K562 (cell line): Measurements from ENCODE around the gene UBE2H. TPM values are rescaled to one million over a fixed set of nuclear protein-coding genes. Genes with fewer than 3 reads are reported as not detected.

ENCODE experiments used
- CHD2 ChIP-seq: IDR thresholded peaks from 2 replicates; pipeline ENCODE4 v1.6.1; 2011; ENCODE audit warnings: low read depth, low read length
- E4F1 ChIP-seq: fragments of 250-450 bp; sonication (Bioruptor Pico); IDR thresholded peaks from 2 replicates; pipeline ENCODE4 v1.5.0; 2021; ENCODE audit warnings: mild to moderate bottlenecking, borderline replicate concordance
- FIP1L1 ChIP-seq: fragments of 200-400 bp; formaldehyde crosslinking; IDR thresholded peaks from 2 replicates; pipeline ENCODE4 v1.6.1; 2018; ENCODE audit warnings: mild to moderate bottlenecking, low read depth, low read length; ENCODE audit not compliant: poor library complexity, severe bottlenecking
- FOS ChIP-seq: IDR thresholded peaks from 3 replicates; pipeline ENCODE4 v1.6.1; 2011; ENCODE audit not compliant: insufficient read length; ENCODE audit errors: extremely low read depth
- HOXB6 ChIP-seq: fragments of 250-450 bp; sonication (Bioruptor Pico); IDR thresholded peaks from 2 replicates; pipeline ENCODE4 v1.5.1; 2022; ENCODE audit warnings: mild to moderate bottlenecking, borderline replicate concordance
- KDM5B ChIP-seq: fragments of 200-600 bp; sonication (generic); IDR thresholded peaks from 2 replicates; pipeline ENCODE4 v1.6.1; 2012; ENCODE audit warnings: low read depth, mild to moderate bottlenecking, moderate library complexity, low read length, control low read depth, inconsistent platforms; ENCODE audit not compliant: insufficient replicate concordance
- NEUROD1 ChIP-seq: fragments of 150-350 bp; IDR thresholded peaks from 2 replicates; pipeline ENCODE4 v1.6.1; 2014; ENCODE audit warnings: borderline replicate concordance, low read length, low read depth; ENCODE audit not compliant: partially characterized antibody
- NFIX ChIP-seq: fragments of 250-450 bp; sonication (Bioruptor Pico); IDR thresholded peaks from 2 replicates; pipeline ENCODE4 v1.4.0; 2020; ENCODE audit warnings: low read depth, mild to moderate bottlenecking, moderate library complexity
- PHTF2 ChIP-seq: fragments of 250-450 bp; sonication (Bioruptor Pico); IDR thresholded peaks from 2 replicates; pipeline ENCODE4 v1.5.0; 2021; ENCODE audit warnings: mild to moderate bottlenecking
- PTBP1 ChIP-seq: fragments of 200-400 bp; formaldehyde crosslinking; IDR thresholded peaks from 2 replicates; pipeline ENCODE4 v1.6.1; 2017; ENCODE audit warnings: low read depth, low read length
- RBM15 ChIP-seq: fragments of 200-400 bp; formaldehyde crosslinking; IDR thresholded peaks from 2 replicates; pipeline ENCODE4 v1.6.1; 2018; ENCODE audit warnings: mild to moderate bottlenecking, low read length, moderate library complexity; ENCODE audit not compliant: insufficient read depth
- SLC30A9 ChIP-seq: fragments of 250-450 bp; sonication (Bioruptor Pico); IDR thresholded peaks from 2 replicates; pipeline ENCODE4 v1.8.0; 2022; ENCODE audit warnings: mild to moderate bottlenecking, moderate library complexity
- SMC3 ChIP-seq: conservative IDR thresholded peaks from 2 replicates; pipeline ENCODE4 v1.6.1; 2011; ENCODE audit warnings: low read depth, low read length, improper control_type of control experiment; ENCODE audit not compliant: insufficient read depth
- SNAPC5 ChIP-seq: fragments of 250-450 bp; sonication (Bioruptor Pico); IDR thresholded peaks from 2 replicates; pipeline ENCODE4 v1.8.0; 2021; ENCODE audit warnings: moderate library complexity, mild to moderate bottlenecking, inconsistent platforms
- SREBF2 ChIP-seq: sonication (generic); formaldehyde crosslinking; IDR thresholded peaks from 2 replicates; pipeline ENCODE4 v1.4.0; 2020; ENCODE audit warnings: mild to moderate bottlenecking, missing genetic modification reagents
- STAT5A ChIP-seq: IDR thresholded peaks from 2 replicates; pipeline ENCODE4 v1.6.1; 2012; ENCODE audit warnings: low read length, inconsistent platforms, borderline replicate concordance
- ZBTB5 ChIP-seq: fragments of 450-650 bp; IDR thresholded peaks from 2 replicates; pipeline ENCODE4 v1.6.1; 2017; ENCODE audit warnings: antibody characterized with exemption
- ZBTB8A ChIP-seq: fragments of 450-650 bp; IDR thresholded peaks from 2 replicates; pipeline ENCODE4 v1.6.1; 2018; ENCODE audit warnings: mild to moderate bottlenecking, moderate library complexity; ENCODE audit not compliant: partially characterized antibody
- ZNF280B ChIP-seq: fragments of 250-450 bp; sonication (Bioruptor Pico); IDR thresholded peaks from 2 replicates; pipeline ENCODE4 v1.5.1; 2021; ENCODE audit warnings: mild to moderate bottlenecking
- ZNF408 ChIP-seq: fragments of 250-450 bp; sonication (Bioruptor Pico); IDR thresholded peaks from 2 replicates; pipeline ENCODE4 v1.4.0; 2020; ENCODE audit warnings: low read depth, mild to moderate bottlenecking, moderate library complexity
- ZNF445 ChIP-seq: fragments of 250-450 bp; sonication (Bioruptor Pico); IDR thresholded peaks from 2 replicates; pipeline ENCODE4 v1.4.0; 2020; ENCODE audit warnings: low read depth, mild to moderate bottlenecking, moderate library complexity
- ZNF583 ChIP-seq: fragments of 250-450 bp; sonication (Bioruptor Pico); IDR thresholded peaks from 2 replicates; pipeline ENCODE4 v1.4.0; 2020
- ZNF695 ChIP-seq: fragments of 450-650 bp; formaldehyde crosslinking; IDR thresholded peaks from 2 replicates; pipeline ENCODE4 v1.4.0; 2020; ENCODE audit warnings: mild to moderate bottlenecking, moderate library complexity
- ZSCAN32 ChIP-seq: fragments of 450-650 bp; formaldehyde crosslinking; IDR thresholded peaks from 2 replicates; pipeline ENCODE4 v1.4.0; 2020; ENCODE audit warnings: mild to moderate bottlenecking, moderate library complexity
- polyA plus RNA-seq, 8 experiments: library from polyadenylated mRNA; depleted of rRNA in 4 of 8; stranded (reverse) in 5 of 8; unstranded in 3 of 8; fragments of >200 nt; fragmentation: Nextera tagmentation in 2 of 8; fragmentation: Illumina TruSeq in 1 of 8; extraction: Ambion mirVana in 2 of 8; extraction: Trizol in 1 of 8; gene quantifications; 2 replicates each; pipeline versions ENCODE4 v1.2.1 to v1.2.3, GENCODE V29; 2011 to 2014; ENCODE audit warnings: inconsistent platforms in 1 of 8, missing spikeins in 1 of 8
- total RNA-seq, 7 experiments: library from RNA; depleted of rRNA in 6 of 7; stranded (reverse); fragments of >200 nt in 6 of 7; fragmentation: Illumina TruSeq in 2 of 7; extraction: Trizol in 2 of 7; gene quantifications; 2 replicates each; pipeline versions ENCODE4 v1.2.1 to v1.2.3, GENCODE V29; 2011 to 2021; ENCODE audit warnings: low replicate concordance in 1 of 7

The UBE2H gene
- total and polyA plus RNA-seq, 9 of the 15 experiments (the other 6 are each of a cell fraction or from before 2014, with no cell fraction given), result 6.3 to 33.0 (median 13.3) TPM

- TF ChIP-seq ZBTB5, result no peak
- peak; percentile 78 for TF ChIP-seq NFIX (CRISPR knock-in tag)
- TF ChIP-seq SMC3, result no peak
- 0 out of 2 replicates have a peak, but pooled peaks have one; percentile 50 for TF ChIP-seq E4F1 (CRISPR knock-in tag)
- TF ChIP-seq SREBF2, result no peak
- TF ChIP-seq SLC30A9 (CRISPR knock-in tag), result peak; percentile 92
- no peak for TF ChIP-seq KDM5B
- TF ChIP-seq ZNF408 (CRISPR knock-in tag), result peak; percentile 92; the same call in 1 of the 2 replicates
- no peak for TF ChIP-seq ZNF695 (CRISPR knock-in tag)
- TF ChIP-seq CHD2, result no peak
- TF ChIP-seq ZNF280B (CRISPR knock-in tag), result no peak
- no peak for TF ChIP-seq NEUROD1
- TF ChIP-seq PHTF2, result no peak
- no peak for TF ChIP-seq ZBTB8A
- TF ChIP-seq RBM15, result no peak
- no peak for TF ChIP-seq ZSCAN32
- TF ChIP-seq FOS, result no peak
- TF ChIP-seq STAT5A, result no peak
- no peak for TF ChIP-seq PTBP1
- TF ChIP-seq SNAPC5 (CRISPR knock-in tag), result no peak
- no peak for TF ChIP-seq FIP1L1
- TF ChIP-seq HOXB6 (CRISPR knock-in tag), result peak; percentile 91
- TF ChIP-seq ZNF445 (CRISPR knock-in tag), result no peak
- TF ChIP-seq ZNF583 (CRISPR knock-in tag), result no peak
These were observed 62.7 kb downstream of the UBE2H start (continued) for GRCh38 chr7:129890090-129890489.
